HG03064 (cell line): ENCODE results near the gene TEX9.

Experiments
- ATAC-seq: cut with Tn5 transposase; IDR thresholded peaks from one replicate; pipeline ENCODE4 v1.9.1; 2021; ENCODE audit warnings: low read depth; ENCODE audit not compliant: unreplicated experiment

Gene TEX9

DNA sequence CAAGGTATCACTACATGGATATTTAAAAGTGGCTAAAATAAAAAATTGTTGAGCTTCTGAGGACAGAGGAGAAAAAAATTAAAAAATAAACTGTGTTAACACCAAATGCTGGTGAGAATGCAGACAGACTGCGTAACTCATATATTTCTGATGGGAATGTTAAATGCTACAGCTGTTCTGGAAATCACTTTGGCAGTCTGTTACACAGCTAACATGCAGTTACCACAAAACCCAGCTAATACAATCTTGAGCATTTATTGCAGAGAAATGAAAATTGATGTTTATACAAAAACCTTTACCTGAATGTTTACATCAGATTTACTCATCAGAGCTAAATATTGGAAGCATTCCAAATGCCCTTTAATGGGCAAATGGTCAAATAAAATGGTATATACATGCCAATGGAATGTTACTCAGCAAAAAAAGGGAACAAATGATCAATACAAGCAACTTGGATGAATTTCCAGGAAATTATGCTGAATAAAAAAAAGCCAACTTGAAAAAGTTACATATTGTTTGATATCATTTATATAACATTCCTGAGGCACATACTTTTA, 75.1 kb downstream of the TEX9 start:
- no peak for ATAC-seq

DNA sequence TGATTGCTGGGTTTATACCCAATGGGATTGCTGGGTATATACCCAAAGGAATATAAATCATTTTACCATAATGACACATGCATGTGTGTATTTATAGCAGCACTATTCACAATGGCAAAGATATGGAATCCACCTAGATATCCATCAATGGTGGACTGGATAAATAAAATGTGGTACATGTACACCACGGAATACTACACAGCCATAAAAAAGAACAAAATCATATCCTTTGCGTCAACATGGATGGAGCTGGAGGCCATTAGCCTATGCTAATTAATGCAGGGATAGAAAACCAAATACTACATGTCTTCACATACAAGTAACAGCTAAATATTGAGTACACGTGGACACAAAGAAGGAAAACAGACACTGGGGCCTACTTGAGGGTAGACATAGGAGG, 77.1 kb downstream of the TEX9 start:
- no peak for ATAC-seq

DNA sequence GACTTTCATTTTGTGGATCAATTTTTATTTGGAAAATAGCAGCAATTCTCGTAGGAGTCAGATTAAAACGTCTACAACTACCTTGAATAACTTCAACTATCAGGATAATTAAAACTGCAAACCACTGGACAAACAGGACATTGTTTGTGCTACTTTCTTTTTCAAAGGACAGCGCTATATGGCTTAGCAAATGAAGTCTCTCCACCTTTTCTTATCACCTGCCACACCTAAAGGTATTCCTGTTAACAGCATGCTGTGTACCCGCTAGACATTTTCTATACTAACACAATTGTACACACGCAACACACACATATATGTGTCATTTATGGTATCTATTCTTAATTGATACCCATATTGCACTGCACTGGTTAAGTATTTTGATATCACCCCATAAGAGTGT, 80.5 kb downstream of the TEX9 start:
- ATAC-seq, result no peak

DNA sequence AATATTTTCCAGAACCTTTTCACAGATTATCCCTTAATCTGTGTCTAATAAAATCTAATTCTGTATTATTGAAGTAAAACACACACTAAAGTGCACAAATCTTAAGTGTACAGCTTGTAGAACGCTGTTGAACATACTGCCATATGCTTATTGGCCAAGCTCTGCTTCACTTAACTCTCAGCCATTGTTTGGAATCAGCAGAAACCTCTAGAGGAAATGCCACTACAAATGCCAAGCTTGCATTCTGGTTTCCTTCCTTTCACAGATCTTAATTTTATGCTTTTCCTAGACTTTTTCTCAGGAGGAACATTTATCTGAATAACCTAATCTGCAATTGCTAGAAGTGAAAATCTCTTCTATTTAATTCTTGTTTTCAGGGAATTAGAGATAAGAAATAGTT, 89.6 kb downstream of the TEX9 start:
- no peak for ATAC-seq

- no peak for ATAC-seq
Measured at GRCh38 chr15:56456229-56456628, 91.0 kb downstream of the TEX9 start.

DNA sequence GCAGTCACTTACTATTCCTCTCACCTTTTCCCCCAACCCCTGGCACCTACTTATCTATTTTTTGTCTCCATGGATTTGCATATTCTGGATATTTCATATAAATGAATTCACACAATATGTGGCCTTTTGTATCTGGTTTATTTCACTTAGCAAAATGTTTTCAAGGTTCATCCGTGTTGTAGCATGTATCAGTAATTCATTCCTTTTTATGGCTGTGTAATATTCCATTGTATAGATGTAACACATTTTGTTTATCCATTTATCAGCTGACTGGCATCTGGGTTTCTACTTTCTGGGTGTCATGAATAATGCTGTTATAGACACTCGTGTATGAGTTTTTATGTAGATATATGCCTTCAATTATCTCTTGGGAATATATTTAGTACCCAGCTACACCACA, 93.9 kb downstream of the TEX9 start:
- ATAC-seq, result no peak

- ATAC-seq, result no peak
Measured at GRCh38 chr15:56460071-56460470, 94.8 kb downstream of the TEX9 start.

DNA sequence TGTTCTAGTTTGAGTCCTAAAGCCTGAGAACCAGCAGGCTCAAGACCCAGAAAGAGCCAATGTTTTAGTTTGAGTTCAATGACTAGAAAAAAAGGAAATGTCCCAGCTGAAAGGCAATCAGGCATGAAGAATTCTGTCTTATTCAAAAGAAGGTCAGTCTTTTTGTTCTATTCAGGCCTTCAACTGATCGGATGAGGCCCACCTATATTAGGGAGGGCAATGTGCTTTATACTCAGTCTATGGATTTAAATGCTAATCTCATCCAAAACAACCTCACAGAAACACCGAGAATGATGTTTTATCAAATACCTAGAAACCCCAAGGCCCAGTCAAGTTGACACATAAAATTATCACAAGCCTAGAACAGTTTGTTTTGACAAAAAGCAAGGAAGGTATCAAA, 95.7 kb downstream of the TEX9 start:
- ATAC-seq, result no peak

GRCh38 chr15:56464893-56465520, 99.8 kb downstream of the TEX9 start, which contains the start of gene MNS1:
MNS1 (minus strand) TSS chr15:56465137; CDS start chr15:56464972, 165 bp downstream.
- ATAC-seq, result peak; percentile 99

- ATAC-seq, result no peak
Measured at GRCh38 chr15:56467616-56468015, 102.4 kb downstream of the TEX9 start.

GRCh38 chr15:56468401-56468800, 103.2 kb downstream of the TEX9 start:
- ATAC-seq, result peak; percentile 53

DNA sequence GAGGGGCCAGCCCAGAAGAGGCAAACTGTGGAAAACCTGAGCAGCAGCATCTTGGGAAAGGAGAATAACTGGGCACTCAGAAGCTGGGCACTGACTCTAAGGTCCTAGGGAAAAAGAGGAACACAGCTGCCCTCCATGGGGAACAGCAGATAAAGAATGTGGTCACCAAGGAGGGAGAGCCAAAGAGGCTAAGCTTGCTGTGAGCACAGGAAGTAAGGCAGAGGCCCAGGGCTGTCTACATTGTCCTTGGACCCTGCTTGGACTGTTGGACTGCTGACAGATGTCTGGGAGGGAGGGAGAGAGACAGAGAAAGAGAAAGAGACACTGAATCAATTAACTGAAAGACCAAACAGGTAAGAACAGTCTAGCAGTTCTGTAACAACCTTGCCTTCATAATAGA, 104.3 kb downstream of the TEX9 start:
- ATAC-seq, result no peak

- no peak for ATAC-seq
Measured at GRCh38 chr15:56471440-56472069, 106.3 kb downstream of the TEX9 start.

GRCh38 chr15:56472278-56472677, 107.1 kb downstream of the TEX9 start:
- no peak for ATAC-seq

- no peak for ATAC-seq
Measured at GRCh38 chr15:56473017-56473416, 107.8 kb downstream of the TEX9 start.

GRCh38 chr15:56475351-56475750, 110.1 kb downstream of the TEX9 start:
- ATAC-seq, result no peak
